ENCODE data around the gene OLA1. TPM values are rescaled to one million over a fixed set of nuclear protein-coding genes. Genes with fewer than 3 reads are reported as not detected.

OLA1 gene
- total RNA-seq, 1 donor from 2014 or later: 85.6 TPM

- peak; percentile 50 for DNase-seq
Observed at GRCh38 chr2:174117951-174118930, 130.1 kb downstream of the OLA1 start.

GRCh38 chr2:174112073-174112472 lies 136.3 kb downstream of the OLA1 start:
- DNase-seq: no peak

GRCh38 chr2:174108579-174108978 lies 139.8 kb downstream of the OLA1 start:
- no peak for DNase-seq

GRCh38 chr2:174106736-174107135 lies 141.6 kb downstream of the OLA1 start:
- DNase-seq: no peak

GRCh38 chr2:174094542-174094941 lies 153.8 kb downstream of the OLA1 start:
- no peak for DNase-seq

GRCh38 chr2:174090476-174090875 lies 157.9 kb downstream of the OLA1 start:
- no peak for DNase-seq

- DNase-seq: no peak
Observed at GRCh38 chr2:174088706-174089460, 159.4 kb downstream of the OLA1 start.

GRCh38 chr2:174086708-174087107 lies 161.6 kb downstream of the OLA1 start:
- no peak for DNase-seq

- DNase-seq: no peak
Observed at GRCh38 chr2:174085781-174086180, 162.6 kb downstream of the OLA1 start.

- no peak for DNase-seq
Observed at GRCh38 chr2:174083843-174084458, 164.4 kb downstream of the OLA1 start.

GRCh38 chr2:174080672-174081121 lies 167.6 kb downstream of the OLA1 start:
- no peak for DNase-seq

- peak; percentile 26 for DNase-seq
Observed at GRCh38 chr2:174078275-174078674, 170.1 kb downstream of the OLA1 start.

- DNase-seq: no peak
Observed at GRCh38 chr2:174076975-174077374, 171.4 kb downstream of the OLA1 start.

GRCh38 chr2:174076040-174076439 lies 172.3 kb downstream of the OLA1 start:
- DNase-seq: no peak

- DNase-seq: no peak
Observed at GRCh38 chr2:174074831-174075230, 173.5 kb downstream of the OLA1 start.

- no peak for DNase-seq
Observed at GRCh38 chr2:174072857-174073256, 175.5 kb downstream of the OLA1 start.

GRCh38 chr2:174072069-174072468 lies 176.3 kb downstream of the OLA1 start:
- no peak for DNase-seq

- DNase-seq: no peak
Observed at GRCh38 chr2:174071321-174071720, 177.0 kb downstream of the OLA1 start.

- DNase-seq: no peak
Observed at GRCh38 chr2:174070281-174070680, 178.1 kb downstream of the OLA1 start.

GRCh38 chr2:174067815-174068214 lies 180.5 kb downstream of the OLA1 start:
- DNase-seq: no peak

GRCh38 chr2:174066871-174067270 lies 181.5 kb downstream of the OLA1 start:
- no peak for DNase-seq

- DNase-seq: no peak
Observed at GRCh38 chr2:174063492-174064092, 184.7 kb downstream of the OLA1 start.

GRCh38 chr2:174062934-174063333 lies 185.4 kb downstream of the OLA1 start:
- DNase-seq: no peak

All from dermis blood vessel endothelial cell (primary cell).